Tibial nerve (tissue), 4 donors: Measurements from ENCODE around the gene CHTF18. TPM values are rescaled to one million over a fixed set of nuclear protein-coding genes. Genes with fewer than 3 reads are reported as not detected.
"Not testable (repeated sequence)": the region's sequence is repeated elsewhere in the genome, so short reads cannot be mapped to it uniquely, and the experiment has no call there.

Experiments used
- DNase-seq, 2 donors: peaks; one replicate each; pipeline ENCODE4 v3.0.0-alpha.2; 2019; ENCODE audit warnings: low spot score in 2 of 2
- H3K27ac ChIP-seq, 4 donors: fragments of 200-600 bp; sonication (generic) in 3 of 4; one replicate each; pipeline ENCODE4 v1.5.1; 2017 to 2019; ENCODE audit warnings: mild to moderate bottlenecking in 1 of 4
- H3K27me3 ChIP-seq, 2 donors: fragments of 200-600 bp; sonication (generic) in 1 of 2; one replicate each; pipeline versions ENCODE4 v1.5.1 to v1.6.0; 2017 to 2019
- H3K36me3 ChIP-seq, 3 donors: fragments of 200-600 bp; sonication (generic); one replicate each; pipeline ENCODE4 v1.5.1; 2018 to 2019
- H3K4me1 ChIP-seq, 4 donors: fragments of 200-600 bp; sonication (generic) in 3 of 4; one replicate each; pipeline ENCODE4 v1.5.1; 2017 to 2019
- H3K4me3 ChIP-seq, 4 donors: fragments of 200-600 bp; sonication (generic) in 3 of 4; one replicate each; pipeline ENCODE4 v1.5.1; 2017 to 2019; ENCODE audit warnings: mild to moderate bottlenecking in 1 of 4, moderate library complexity in 1 of 4
- H3K9me3 ChIP-seq, 4 donors: fragments of 200-600 bp; sonication (generic) in 3 of 4; one replicate each; pipeline ENCODE4 v1.5.1; 2017 to 2019
- CTCF ChIP-seq, 5 experiments: fragments of 200-600 bp in 3 of 5; fragments of 450-650 bp in 2 of 5; sonication (generic) in 3 of 5; IDR thresholded peaks; one replicate each; pipeline ENCODE4 v1.5.1; 2016 to 2019; ENCODE audit warnings: antibody characterized with exemption in 5 of 5, mild to moderate bottlenecking in 3 of 5, moderate library complexity in 2 of 5
- EP300 ChIP-seq, 2 donors: sonication (generic); formaldehyde crosslinking; IDR thresholded peaks; one replicate each; pipeline ENCODE4 v1.6.1; 2017; ENCODE audit warnings: antibody characterized with exemption in 2 of 2, mild to moderate bottlenecking in 1 of 2
- POLR2A ChIP-seq, 2 donors: fragments of 450-650 bp; IDR thresholded peaks; one replicate each; pipeline ENCODE4 v1.6.1; 2017; ENCODE audit warnings: antibody characterized with exemption in 2 of 2, mild to moderate bottlenecking in 2 of 2, moderate library complexity in 2 of 2
- WGBS, 2 donors: methylation state at CpG; one replicate each; pipeline ENCODE4 v1.1.5; 2018; 5-methylcytosine and 5-hydroxymethylcytosine counted together
- total RNA-seq, 4 donors: library from RNA; depleted of rRNA; stranded (reverse); fragments of >200 nt; gene quantifications; one replicate each; pipeline ENCODE4 v1.1.0, GENCODE V29; 2016

The CHTF18 gene
- total RNA-seq, 4 donors from 2014 or later, result 6.1 to 57.5 (median 17.7) TPM

GRCh38 chr16:817001-817906 lies 28.8 kb downstream of the CHTF18 start:
- Histone ChIP-seq H3K27me3 (peaks cover 2 to 72% of the 10 kb centered on the region in 2 donors), H3K4me1 (peaks cover 0 to 15% (median 0%) of the 10 kb centered on the region in 4 donors), H3K36me3 (no peaks in the 10 kb centered on the region), H3K9me3 (peaks cover 0 to 2% (median 0%) of the 10 kb centered on the region in 4 donors), H3K4me3 (no peak overlapping the region), H3K27ac (no peak overlapping the region)
- 64 to 66% methylated on average over 42 to 71 of the region's 71 CpGs for WGBS, 2 donors
- TF ChIP-seq CTCF (IDR thresholded peaks at IDR 0.05), result no peak
- TF ChIP-seq EP300 (IDR thresholded peaks at IDR 0.05), result no peak
- TF ChIP-seq POLR2A (IDR thresholded peaks at IDR 0.05), result no peak
- DNase-seq, result no peak

GRCh38 chr16:818132-818531 lies 29.7 kb downstream of the CHTF18 start:
- no peak for TF ChIP-seq CTCF (IDR thresholded peaks at IDR 0.05)
- TF ChIP-seq POLR2A (IDR thresholded peaks at IDR 0.05), result no peak
- no peak for TF ChIP-seq EP300 (IDR thresholded peaks at IDR 0.05)
- no peak overlapping the region for H3K27ac ChIP-seq
- peaks cover 2 to 73% of the 10 kb centered on the region in 2 donors for H3K27me3 ChIP-seq
- H3K4me3 ChIP-seq, result no peak overlapping the region
- no peaks in the 10 kb centered on the region for H3K9me3 ChIP-seq
- H3K4me1 ChIP-seq, result peaks cover 0 to 13% (median 0%) of the 10 kb centered on the region in 4 donors
- 81% methylated on average over 8 of the region's 8 CpGs for WGBS, 2 donors
- no peak for DNase-seq
- no peaks in the 10 kb centered on the region for H3K36me3 ChIP-seq

GRCh38 chr16:818592-818991 lies 30.2 kb downstream of the CHTF18 start:
- Histone ChIP-seq H3K4me3 (no peak overlapping the region), H3K27me3 (peaks cover 2 to 72% of the 10 kb centered on the region in 2 donors), H3K4me1 (peaks cover 0 to 9% (median 0%) of the 10 kb centered on the region in 4 donors), H3K36me3 (no peaks in the 10 kb centered on the region), H3K9me3 (no peaks in the 10 kb centered on the region), H3K27ac (no peak overlapping the region)
- DNase-seq, result no peak
- TF ChIP-seq CTCF (IDR thresholded peaks at IDR 0.05), result no peak
- no peak for TF ChIP-seq POLR2A (IDR thresholded peaks at IDR 0.05)
- TF ChIP-seq EP300 (IDR thresholded peaks at IDR 0.05), result no peak
- 77% methylated on average over 2 of the region's 2 CpGs for WGBS, 2 donors

GRCh38 chr16:819336-820043 lies 31.1 kb downstream of the CHTF18 start:
- Histone ChIP-seq H3K36me3 (no peaks in the 10 kb centered on the region), H3K9me3 (no peaks in the 10 kb centered on the region), H3K4me1 (no peaks in the 10 kb centered on the region), H3K27ac (no peak overlapping the region), H3K27me3 (peaks cover 2 to 67% of the 10 kb centered on the region in 2 donors), H3K4me3 (no peak overlapping the region)
- DNase-seq, result no peak
- TF ChIP-seq EP300 (IDR thresholded peaks at IDR 0.05) (no peak), CTCF (IDR thresholded peaks at IDR 0.05) (no peak), POLR2A (IDR thresholded peaks at IDR 0.05) (no peak)
- WGBS, 2 donors, result 69 to 76% methylated on average over 23 of the region's 23 CpGs

- 66 to 71% methylated on average over 10 of the region's 10 CpGs for WGBS, 2 donors
These were observed 31.6 kb downstream of the CHTF18 start for GRCh38 chr16:820044-820408.

More at GRCh38 chr16:820044-820408, 31.6 kb downstream of the CHTF18 start:
- H3K4me3 ChIP-seq, H3K9me3 ChIP-seq, DNase-seq, H3K36me3 ChIP-seq, H3K27ac ChIP-seq, H3K4me1 ChIP-seq: not testable (repeated sequence)
- peaks cover 2 to 70% of the 10 kb centered on the region in 2 donors for H3K27me3 ChIP-seq
